Measurements from ENCODE around the gene TARBP1. TPM values are rescaled to one million over a fixed set of nuclear protein-coding genes. Genes with fewer than 3 reads are reported as not detected.

Gene TARBP1
- total RNA-seq, 1 donor from 2014 or later: 30.4 TPM

- CTCF ChIA-PET: no interaction called here
- ATAC-seq (ENCODE audit: low read depth) (no peak), DNase-seq (no peak)
- TF ChIP-seq, protein P1, sequence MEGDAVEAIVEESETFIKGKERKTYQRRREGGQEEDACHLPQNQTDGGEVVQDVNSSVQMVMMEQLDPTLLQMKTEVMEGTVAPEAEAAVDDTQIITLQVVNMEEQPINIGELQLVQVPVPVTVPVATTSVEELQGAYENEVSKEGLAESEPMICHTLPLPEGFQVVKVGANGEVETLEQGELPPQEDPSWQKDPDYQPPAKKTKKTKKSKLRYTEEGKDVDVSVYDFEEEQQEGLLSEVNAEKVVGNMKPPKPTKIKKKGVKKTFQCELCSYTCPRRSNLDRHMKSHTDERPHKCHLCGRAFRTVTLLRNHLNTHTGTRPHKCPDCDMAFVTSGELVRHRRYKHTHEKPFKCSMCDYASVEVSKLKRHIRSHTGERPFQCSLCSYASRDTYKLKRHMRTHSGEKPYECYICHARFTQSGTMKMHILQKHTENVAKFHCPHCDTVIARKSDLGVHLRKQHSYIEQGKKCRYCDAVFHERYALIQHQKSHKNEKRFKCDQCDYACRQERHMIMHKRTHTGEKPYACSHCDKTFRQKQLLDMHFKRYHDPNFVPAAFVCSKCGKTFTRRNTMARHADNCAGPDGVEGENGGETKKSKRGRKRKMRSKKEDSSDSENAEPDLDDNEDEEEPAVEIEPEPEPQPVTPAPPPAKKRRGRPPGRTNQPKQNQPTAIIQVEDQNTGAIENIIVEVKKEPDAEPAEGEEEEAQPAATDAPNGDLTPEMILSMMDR (IDR thresholded peaks at IDR 0.05): no peak
- Mint-ChIP-seq H3K36me3 (ENCODE audit: low read depth) (peaks cover 70% of the 10 kb centered on the region), H3K9me3 (peaks cover 3% of the 10 kb centered on the region), H3K27ac (no peak overlapping the region), H3K27me3 (no peaks in the 10 kb centered on the region), H3K4me1 (no peaks in the 10 kb centered on the region), H3K4me3 (no peak overlapping the region)
- POLR2A ChIA-PET: no interaction called here
- intact Hi-C loops (cut with micrococcal nuclease): no loop called here
Observed at GRCh38 chr1:234463749-234464148, 15.2 kb downstream of the TARBP1 start.

DNA sequence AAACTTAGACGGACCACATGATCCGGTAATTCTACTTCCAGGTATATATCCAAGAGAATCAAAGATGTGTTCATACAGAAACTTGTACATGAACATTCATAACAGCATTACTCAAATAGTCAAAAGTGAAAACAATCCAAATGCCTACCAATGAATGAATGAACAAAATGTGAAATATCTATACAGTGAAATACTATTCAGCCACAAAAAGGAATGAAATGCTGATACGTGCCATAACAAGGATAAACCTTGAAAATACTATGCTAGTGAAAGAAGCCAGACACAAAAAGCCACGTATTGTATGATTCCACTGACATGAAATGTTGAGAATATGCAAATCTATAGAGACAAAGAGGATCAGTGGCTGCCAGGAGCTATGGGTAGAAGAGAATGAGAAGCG lies 18.3 kb downstream of the TARBP1 start:
- Mint-ChIP-seq H3K27ac (no peak overlapping the region), H3K27me3 (no peaks in the 10 kb centered on the region), H3K9me3 (peaks cover 3% of the 10 kb centered on the region), H3K36me3 (ENCODE audit: low read depth) (peaks cover 61% of the 10 kb centered on the region), H3K4me1 (no peaks in the 10 kb centered on the region), H3K4me3 (no peak overlapping the region)
- DNase-seq (no peak), ATAC-seq (ENCODE audit: low read depth) (no peak)
- ChIA-PET CTCF (no interaction called here), POLR2A (no interaction called here)
- TF ChIP-seq, protein P1 (IDR thresholded peaks at IDR 0.05): no peak
- intact Hi-C loops (cut with micrococcal nuclease): no loop called here

GRCh38 chr1:234458352-234459017 lies 20.5 kb downstream of the TARBP1 start:
- Mint-ChIP-seq H3K9me3 (peaks cover 3% of the 10 kb centered on the region), H3K4me1 (no peaks in the 10 kb centered on the region), H3K27ac (no peak overlapping the region), H3K36me3 (ENCODE audit: low read depth) (peaks cover 53% of the 10 kb centered on the region), H3K27me3 (no peaks in the 10 kb centered on the region), H3K4me3 (no peak overlapping the region)
- ATAC-seq (ENCODE audit: low read depth) (no peak), DNase-seq (no peak)
- TF ChIP-seq, protein P1 (IDR thresholded peaks at IDR 0.05): no peak
- ChIA-PET CTCF (no interaction called here), POLR2A (no interaction called here)
- intact Hi-C loops (cut with micrococcal nuclease): no loop called here

DNA sequence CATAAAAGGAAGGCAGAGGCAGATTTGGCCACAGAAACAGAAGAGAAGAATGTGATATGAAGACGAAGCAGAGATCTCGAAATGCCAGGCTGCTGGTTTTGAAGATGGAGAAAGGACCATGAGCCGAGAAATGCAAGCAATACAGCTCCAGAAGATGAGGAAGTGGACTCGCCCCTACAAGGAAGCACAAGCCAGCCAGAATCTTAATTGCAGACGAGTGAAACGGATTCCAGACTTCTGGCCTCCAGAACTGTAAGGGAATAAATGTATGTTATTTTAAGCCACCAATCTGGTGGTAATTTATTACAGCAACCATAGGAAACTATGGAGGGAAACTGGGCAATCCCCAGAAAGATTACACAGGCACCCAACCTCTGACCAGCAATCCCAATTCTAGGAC lies 24.1 kb downstream of the TARBP1 start:
- Mint-ChIP-seq H3K36me3 (ENCODE audit: low read depth) (peaks cover 43% of the 10 kb centered on the region), H3K4me1 (no peaks in the 10 kb centered on the region), H3K27ac (no peak overlapping the region), H3K27me3 (no peaks in the 10 kb centered on the region), H3K9me3 (no peaks in the 10 kb centered on the region), H3K4me3 (no peak overlapping the region)
- DNase-seq (no peak), ATAC-seq (ENCODE audit: low read depth) (no peak)
- ChIA-PET CTCF (no interaction called here), POLR2A (no interaction called here)
- intact Hi-C loops (cut with micrococcal nuclease): no loop called here
- TF ChIP-seq, protein P1 (IDR thresholded peaks at IDR 0.05): no peak

- H3K4me3 Mint-ChIP-seq: no peak overlapping the region
- DNase-seq: no peak
- ChIA-PET CTCF (no interaction called here), POLR2A (no interaction called here)
- intact Hi-C loops (cut with micrococcal nuclease): no loop called here
- peaks cover 57% of the 10 kb centered on the region for H3K36me3 Mint-ChIP-seq (ENCODE audit: low read depth)
- TF ChIP-seq, protein P1 (IDR thresholded peaks at IDR 0.05): no peak
- H3K9me3 Mint-ChIP-seq: no peaks in the 10 kb centered on the region
- no peaks in the 10 kb centered on the region for H3K4me1 Mint-ChIP-seq
- H3K27ac Mint-ChIP-seq: no peak overlapping the region
- H3K27me3 Mint-ChIP-seq: no peaks in the 10 kb centered on the region
- no peak for ATAC-seq (ENCODE audit: low read depth)
Observed at GRCh38 chr1:234452406-234452965, 26.5 kb downstream of the TARBP1 start.

All from activated B cell treated with CpG ODN at 0.5 μM for 24 hours (primary cell).